ENCODE data around the gene GPR146. TPM values are rescaled to one million over a fixed set of nuclear protein-coding genes. Genes with fewer than 3 reads are reported as not detected.

GPR146 gene
- total and polyA plus RNA-seq, 8 donors: 2.0 to 14.6 (median 7.9) TPM

GRCh38 chr7:1014681-1015080, 29.7 kb upstream of the GPR146 start:
- 85 to 90% (median 89%) methylated on average over 14 to 20 of the region's 20 CpGs for WGBS, 5 donors
- DNase-seq: no peak
- intact Hi-C loops (cut with DNase I; ENCODE audit: low total_unique reads): no loop called here

GRCh38 chr7:1015196-1016121, 28.9 kb upstream of the GPR146 start:
- Histone ChIP-seq H3K27ac (no peak overlapping the region), H3K4me3 (no peak overlapping the region), H3K36me3 (peaks cover 3 to 32% (median 21%) of the 10 kb centered on the region in 4 donors), H3K4me1 (peaks cover 0 to 33% (median 5%) of the 10 kb centered on the region in 4 donors), H3K27me3 (no peaks in the 10 kb centered on the region), H3K9me3 (no peaks in the 10 kb centered on the region)
- intact Hi-C loops (cut with DNase I; ENCODE audit: low total_unique reads): no loop called here
- TF ChIP-seq POLR2AphosphoS5 (IDR thresholded peaks at IDR 0.05) (no peak), CTCF (IDR thresholded peaks at IDR 0.05) (no peak), EP300 (IDR thresholded peaks at IDR 0.05) (no peak), POLR2A (IDR thresholded peaks at IDR 0.05) (no peak)
- 74 to 81% (median 79%) methylated on average over 14 to 28 of the region's 28 CpGs for WGBS, 5 donors
- peak in 1 of 2 donors; percentile 35 for DNase-seq

More at GRCh38 chr7:1014681-1015080, 29.7 kb upstream of the GPR146 start:
- peaks cover 0 to 33% (median 5%) of the 10 kb centered on the region in 4 donors for H3K4me1 ChIP-seq
- TF ChIP-seq EP300 (IDR thresholded peaks at IDR 0.05) (no peak), CTCF (IDR thresholded peaks at IDR 0.05) (no peak), POLR2AphosphoS5 (IDR thresholded peaks at IDR 0.05) (no peak), POLR2A (IDR thresholded peaks at IDR 0.05) (no peak)
- no peaks in the 10 kb centered on the region for H3K27me3 ChIP-seq
- H3K4me3 ChIP-seq: no peak overlapping the region
- peaks cover 4 to 31% (median 24%) of the 10 kb centered on the region in 4 donors for H3K36me3 ChIP-seq
- no peak overlapping the region for H3K27ac ChIP-seq
- no peaks in the 10 kb centered on the region for H3K9me3 ChIP-seq

GRCh38 chr7:1016577-1017531, 27.5 kb upstream of the GPR146 start:
- peaks cover 3 to 46% (median 28%) of the 10 kb centered on the region in 4 donors for H3K36me3 ChIP-seq
- no peak for DNase-seq
- H3K27me3 ChIP-seq: no peaks in the 10 kb centered on the region
- no peaks in the 10 kb centered on the region for H3K9me3 ChIP-seq
- 92 to 97% (median 93%) methylated on average over 27 to 51 of the region's 51 CpGs for WGBS, 5 donors
- intact Hi-C loops (cut with DNase I; ENCODE audit: low total_unique reads): no loop called here
- H3K4me1 ChIP-seq: peaks cover 0 to 28% (median 2%) of the 10 kb centered on the region in 4 donors
- no peak overlapping the region for H3K27ac ChIP-seq
- no peak for TF ChIP-seq POLR2AphosphoS5 (IDR thresholded peaks at IDR 0.05)
- no peak for TF ChIP-seq EP300 (IDR thresholded peaks at IDR 0.05)
- no peak for TF ChIP-seq POLR2A (IDR thresholded peaks at IDR 0.05)
- no peak for TF ChIP-seq CTCF (IDR thresholded peaks at IDR 0.05)
- no peak overlapping the region for H3K4me3 ChIP-seq

Measured in stomach (tissue), 9 donors.